ENCODE results near the gene OSBP2. TPM values are rescaled to one million over a fixed set of nuclear protein-coding genes. Genes with fewer than 3 reads are reported as not detected.
"Not testable (repeated sequence)": the region's sequence is repeated elsewhere in the genome, so short reads cannot be mapped to it uniquely, and the experiment has no call there.

The OSBP2 gene
- total and polyA plus RNA-seq, 10 of the 15 experiments (the other 5 are each of a cell fraction or from before 2014, with no cell fraction given) = 0.11 to 7.7 (median 3.6) TPM

GRCh38 chr22:30705710-30706651 lies 11.3 kb downstream of the OSBP2 start (continued):
- no peak for TF ChIP-seq ZZZ3 (IDR thresholded peaks at IDR 0.05; ENCODE audit: control insufficient read depth, insufficient read length, low read depth)
- TF ChIP-seq IKZF1 (conservative IDR thresholded peaks at IDR 0.05) = peak; percentile 97
- no peak for TF ChIP-seq KLF5 (IDR thresholded peaks at IDR 0.05; ENCODE audit: partially characterized antibody)
- TF ChIP-seq POLR2A (IDR thresholded peaks at IDR 0.05; ENCODE audit: low read depth, low read length) = peak; percentile 51; the same call in 1 of the 2 replicates
- 0 out of 2 replicates have a peak, but pooled peaks have one; percentile 36 for TF ChIP-seq TBL1XR1 (IDR thresholded peaks at IDR 0.05; ENCODE audit: low read depth, low read length)
- no peak for TF ChIP-seq RAD21 (IDR thresholded peaks at IDR 0.05; ENCODE audit: insufficient read depth, low read depth, low read length)
- no peak for TF ChIP-seq ZBTB33 (IDR thresholded peaks at IDR 0.05)

GRCh38 chr22:30709980-30710379 lies 15.3 kb downstream of the OSBP2 start:
- in situ Hi-C loops (cut with MboI); H3K27me3 ChIP-seq (replicated peaks in 1 of 2; ENCODE audit: control insufficient read depth in 2 of 2, insufficient read depth in 2 of 2, low read length in 1 of 2); H3K4me3 ChIP-seq; H2AFZ ChIP-seq (ENCODE audit: control insufficient read depth, low read depth, low read length); BruUV-seq (replicated peaks); H3K79me2 ChIP-seq (ENCODE audit: control insufficient read depth, insufficient read depth, low read length); H3K9ac ChIP-seq (ENCODE audit: control insufficient read depth, insufficient read depth, low read length); H3K27ac ChIP-seq (ENCODE audit: control insufficient read depth, insufficient read depth); H3K36me3 ChIP-seq (ENCODE audit: control insufficient read depth in 2 of 2, insufficient read depth in 2 of 2, low read length in 1 of 2); RAD21 ChIA-PET (ENCODE audit: unreplicated experiment); FAIRE-seq; H4K20me1 ChIP-seq (ENCODE audit: control insufficient read depth, insufficient read depth); H3K9me3 ChIP-seq (replicated peaks; ENCODE audit: control insufficient read depth, insufficient read depth, low read length); intact Hi-C loops (cut with micrococcal nuclease; ENCODE audit: unreplicated experiment): not testable (repeated sequence)
- POLR2A ChIA-PET = interaction anchor here (1.1 kb wide), 1 partner anchor 212 kb away, joined by 3 read pairs; no protein-coding TSS in a partner anchor
- CTCF ChIA-PET = interaction anchor here (1.7 kb wide), 1 partner anchor 45 kb away, joined by 6 read pairs; no protein-coding TSS in a partner anchor
- peak; percentile 50 for ATAC-seq
- Histone ChIP-seq H3K4me1 (ENCODE audit: control insufficient read depth, insufficient read depth, low read length) (peaks cover 30% of the 10 kb centered on the region), H3K4me2 (ENCODE audit: control insufficient read depth, insufficient read depth) (0 out of 2 replicates have a peak overlapping the region, but pooled peaks have one; percentile 8)
- TF ChIP-seq GABPA (IDR thresholded peaks at IDR 0.05; ENCODE audit: low read depth) (0 out of 2 replicates have a peak, but pooled peaks have one; percentile 14), MTA2 (IDR thresholded peaks at IDR 0.05; ENCODE audit: low read depth) (peak; percentile 25; the same call in 1 of the 2 replicates), NR2F1 (conservative IDR thresholded peaks at IDR 0.05) (peak; percentile 55)
- SMC1A ChIA-PET (ENCODE audit: uncharacterized antibody, unreplicated experiment) = interaction anchor here (0.6 to 1.6 kb wide), 4 partner anchors 9 to 292 kb away, joined by 3 to 5 read pairs (median 3); no protein-coding TSS in a partner anchor
- 33% methylated on average over 6 of the region's 6 CpGs for WGBS (ENCODE audit: insufficient coverage, insufficient replicate concordance, low lambda C conversion rate, missing lambda C conversion rate)
- peak; percentile 32 for DNase-seq (ENCODE audit: low read depth, low spot score)
